Muscle layer of duodenum (tissue), 2 donors: ENCODE results near the gene RAPSN.
A peak's percentile ranks its signal among the peaks of the same experiment; 100 is the strongest.

ENCODE experiments used
- H3K27ac ChIP-seq: one replicate; pipeline ENCODE4 v1.7.0; 2013; ENCODE audit warnings: mild to moderate bottlenecking, low read length
- H3K27me3 ChIP-seq: one replicate; pipeline ENCODE4 v1.7.0; 2013; ENCODE audit warnings: low read depth, mild to moderate bottlenecking, control low read depth, low read length
- H3K36me3 ChIP-seq, 2 donors: one replicate each; pipeline ENCODE4 v1.7.0; 2013; ENCODE audit warnings: low read length in 2 of 2, control low read depth in 1 of 2, mild to moderate bottlenecking in 1 of 2; ENCODE audit not compliant: insufficient read depth in 2 of 2, control insufficient read depth in 1 of 2
- H3K4me1 ChIP-seq, 2 donors: one replicate each; pipeline ENCODE4 v1.7.0; 2013; ENCODE audit warnings: low read length in 2 of 2, mild to moderate bottlenecking in 2 of 2, control low read depth in 1 of 2, moderate library complexity in 1 of 2; ENCODE audit not compliant: insufficient read depth in 2 of 2, control insufficient read depth in 1 of 2
- H3K4me3 ChIP-seq, 2 donors: one replicate each; pipeline ENCODE4 v1.7.0; 2013; ENCODE audit warnings: low read length in 2 of 2, low read depth in 1 of 2, mild to moderate bottlenecking in 1 of 2
- H3K9me3 ChIP-seq, 2 donors: one replicate each; pipeline ENCODE4 v1.7.0; 2013; ENCODE audit warnings: low read length in 2 of 2, control low read depth in 1 of 2, mild to moderate bottlenecking in 1 of 2; ENCODE audit not compliant: control insufficient read depth in 1 of 2
- donor health status: healthy.

Gene RAPSN

DNA sequence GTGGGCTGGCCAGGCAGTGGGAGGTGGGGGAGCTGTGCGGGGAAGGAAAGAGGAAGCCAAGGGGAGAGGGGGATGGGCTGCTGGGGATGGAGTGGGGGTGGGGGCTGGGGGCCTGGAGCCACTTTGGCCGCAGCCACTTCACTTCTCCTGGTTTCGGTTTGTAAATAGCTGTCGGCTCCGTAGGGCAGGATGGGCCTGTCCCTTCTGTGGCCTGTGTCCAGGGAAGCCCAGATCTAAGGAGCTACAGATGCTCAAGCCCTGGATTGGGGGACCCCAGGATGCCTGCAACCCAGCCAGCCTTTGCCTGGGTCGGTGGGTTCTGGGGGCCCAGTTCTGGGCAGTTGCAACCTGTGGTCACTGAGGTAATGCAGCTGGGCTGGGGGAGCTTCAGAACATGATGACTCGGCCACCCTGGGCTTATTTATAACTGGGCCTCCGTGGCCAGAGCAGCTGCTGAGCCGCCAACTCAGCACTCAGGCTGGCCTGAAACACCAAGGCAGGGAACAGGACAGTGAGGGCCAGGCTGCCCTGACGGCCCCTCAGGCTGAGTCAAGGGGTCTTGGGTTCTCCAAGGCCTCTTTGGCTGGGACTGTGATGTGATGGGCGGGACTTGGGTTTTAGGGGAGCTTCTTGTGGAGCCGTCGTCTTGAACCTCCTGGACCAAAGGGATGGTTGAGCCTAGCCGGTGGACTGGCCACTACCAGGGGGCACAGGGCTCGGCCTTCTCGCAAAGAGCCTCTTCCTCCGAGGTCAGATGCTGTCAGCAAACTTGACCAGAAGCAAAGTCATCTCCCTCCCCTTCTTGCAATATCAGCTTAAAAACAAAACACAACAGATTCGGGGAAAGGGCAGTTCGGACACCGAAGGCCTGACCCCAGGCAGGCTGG lies 55.5 kb downstream of the RAPSN start:
- no peak overlapping the region for H3K4me3 ChIP-seq

DNA sequence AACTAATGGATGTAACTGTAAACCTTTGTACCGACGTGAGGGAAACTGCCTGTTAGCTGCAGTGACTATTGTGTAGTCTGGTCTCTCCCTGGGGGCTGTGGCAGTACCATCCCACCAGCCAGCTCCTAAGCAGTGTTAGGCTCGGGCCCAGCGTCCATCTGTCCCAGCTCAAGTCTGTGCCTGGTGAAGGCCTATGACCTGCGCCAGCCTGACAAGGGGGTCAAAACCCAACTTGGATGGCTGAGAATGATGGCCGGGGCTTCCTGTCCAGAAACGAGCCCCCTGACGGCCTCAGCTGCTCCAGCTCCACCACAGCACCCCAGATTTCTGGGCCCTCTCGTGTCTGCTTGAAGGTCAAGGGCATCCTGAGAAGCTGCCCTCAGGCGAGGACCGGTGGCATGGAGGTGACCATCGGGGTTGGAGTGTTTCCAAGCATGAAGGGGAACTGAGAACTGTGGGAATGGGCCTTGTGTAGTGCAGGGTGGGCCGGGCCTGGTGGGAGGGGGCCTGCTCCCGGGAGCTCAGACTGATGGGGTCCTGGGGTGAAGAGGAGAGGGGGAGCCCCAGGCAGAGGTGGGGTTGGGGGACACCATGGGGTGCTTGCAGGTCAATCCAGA lies 56.3 kb downstream of the RAPSN start:
- H3K4me3 ChIP-seq = no peak overlapping the region
- no peaks in the 10 kb centered on the region for H3K27me3 ChIP-seq
- no peaks in the 10 kb centered on the region for H3K9me3 ChIP-seq
- H3K36me3 ChIP-seq = no peaks in the 10 kb centered on the region
- H3K27ac ChIP-seq = no peak overlapping the region
- H3K4me1 ChIP-seq = peaks cover 0 to 7% of the 10 kb centered on the region in 2 donors

More for the DNA sequence above, 55.5 kb downstream of the RAPSN start:
- Histone ChIP-seq H3K36me3 (no peaks in the 10 kb centered on the region), H3K27ac (peak overlapping the region; percentile 71), H3K27me3 (no peaks in the 10 kb centered on the region), H3K9me3 (no peaks in the 10 kb centered on the region), H3K4me1 (peaks cover 0 to 7% of the 10 kb centered on the region in 2 donors)

DNA sequence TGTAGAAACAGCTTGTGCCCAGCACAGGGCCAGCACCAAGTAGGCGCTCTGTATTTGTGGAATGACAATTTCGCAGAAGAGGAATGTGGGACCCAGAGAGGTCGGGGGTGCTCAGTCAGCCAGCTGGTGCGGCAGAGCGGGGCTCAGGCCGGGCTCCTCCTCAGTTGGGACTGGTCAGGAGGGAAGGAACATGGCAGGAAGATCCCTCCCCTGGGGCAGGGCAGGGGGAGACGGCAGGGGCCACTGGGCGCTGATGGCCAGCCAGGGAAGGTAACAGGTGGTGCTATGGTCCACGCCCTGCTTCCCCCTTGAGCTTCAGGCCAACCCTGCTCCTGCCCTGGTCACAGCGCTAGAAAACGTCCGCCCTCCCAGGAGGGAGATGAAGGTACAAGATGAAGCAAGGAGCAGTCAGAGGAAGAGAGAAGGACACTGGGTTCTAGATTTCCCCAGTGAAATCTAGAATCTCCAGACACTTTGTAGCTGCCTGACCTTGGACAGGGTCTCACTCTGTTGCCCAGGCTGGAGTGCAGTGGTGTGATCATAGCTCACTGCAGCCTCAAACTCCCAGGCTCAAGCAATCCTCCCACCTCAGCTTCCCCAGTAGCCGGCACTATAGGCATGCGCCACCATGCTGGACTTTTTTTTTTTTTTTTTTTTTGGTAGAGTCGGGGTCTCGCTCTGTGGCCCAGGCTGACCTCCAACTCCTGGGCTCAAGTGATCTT lies 57.1 kb downstream of the RAPSN start:
- H3K27ac ChIP-seq = peak overlapping the region; percentile 51
- H3K27me3 ChIP-seq = no peaks in the 10 kb centered on the region
- no peak overlapping the region for H3K4me3 ChIP-seq
- H3K9me3 ChIP-seq = no peaks in the 10 kb centered on the region
- H3K4me1 ChIP-seq = peaks cover 0 to 7% of the 10 kb centered on the region in 2 donors
- H3K36me3 ChIP-seq = no peaks in the 10 kb centered on the region

DNA sequence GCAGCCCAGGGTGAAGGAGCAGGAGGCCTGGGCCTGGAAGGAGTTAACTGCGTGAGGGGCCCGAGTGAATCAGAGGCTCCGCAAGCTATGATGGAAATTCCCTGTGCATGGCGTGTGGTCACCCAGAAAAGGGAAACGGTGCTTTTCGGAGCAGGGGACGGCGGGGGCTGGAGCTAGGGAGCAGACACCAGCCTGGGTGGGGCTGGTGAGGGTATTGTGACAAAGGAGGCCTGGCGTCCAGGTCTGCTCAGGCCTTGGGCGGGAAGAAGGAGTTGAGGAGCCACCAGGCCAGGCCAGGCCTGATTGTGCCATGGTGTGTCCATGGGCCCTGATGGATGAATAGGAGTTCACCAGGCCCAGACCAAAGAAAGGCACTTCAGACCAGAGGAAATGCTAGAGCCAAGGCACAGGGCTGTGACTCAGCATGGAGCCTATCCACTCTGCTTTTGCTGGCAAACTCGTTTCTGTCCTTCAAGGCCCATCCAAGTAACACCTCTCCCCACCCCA lies 57.8 kb downstream of the RAPSN start:
- Histone ChIP-seq H3K27me3 (no peaks in the 10 kb centered on the region), H3K4me3 (no peak overlapping the region), H3K27ac (peak overlapping the region; percentile 63), H3K9me3 (no peaks in the 10 kb centered on the region), H3K36me3 (no peaks in the 10 kb centered on the region), H3K4me1 (peaks cover 0 to 7% of the 10 kb centered on the region in 2 donors)

DNA sequence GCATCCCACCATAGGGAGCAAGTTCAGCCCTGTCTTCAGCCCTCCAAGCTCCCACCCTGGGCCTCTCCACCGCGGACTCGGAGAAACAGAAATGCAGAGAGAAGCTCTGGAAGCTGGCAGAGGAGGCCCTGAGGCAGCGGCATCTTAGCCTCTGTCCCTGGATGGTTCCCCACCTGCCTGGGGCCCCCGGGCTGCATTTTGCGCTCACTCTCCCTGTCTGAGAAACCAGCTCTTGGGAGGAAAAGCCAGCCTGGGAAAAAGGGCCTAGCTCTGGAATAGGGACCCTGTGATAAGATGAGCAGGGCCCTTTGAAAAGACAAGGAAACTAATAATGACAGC lies 58.5 kb downstream of the RAPSN start:
- no peaks in the 10 kb centered on the region for H3K27me3 ChIP-seq
- peak overlapping the region; percentile 63 for H3K27ac ChIP-seq
- no peaks in the 10 kb centered on the region for H3K36me3 ChIP-seq
- no peaks in the 10 kb centered on the region for H3K9me3 ChIP-seq
- no peak overlapping the region for H3K4me3 ChIP-seq
- peaks cover 0 to 7% of the 10 kb centered on the region in 2 donors for H3K4me1 ChIP-seq

DNA sequence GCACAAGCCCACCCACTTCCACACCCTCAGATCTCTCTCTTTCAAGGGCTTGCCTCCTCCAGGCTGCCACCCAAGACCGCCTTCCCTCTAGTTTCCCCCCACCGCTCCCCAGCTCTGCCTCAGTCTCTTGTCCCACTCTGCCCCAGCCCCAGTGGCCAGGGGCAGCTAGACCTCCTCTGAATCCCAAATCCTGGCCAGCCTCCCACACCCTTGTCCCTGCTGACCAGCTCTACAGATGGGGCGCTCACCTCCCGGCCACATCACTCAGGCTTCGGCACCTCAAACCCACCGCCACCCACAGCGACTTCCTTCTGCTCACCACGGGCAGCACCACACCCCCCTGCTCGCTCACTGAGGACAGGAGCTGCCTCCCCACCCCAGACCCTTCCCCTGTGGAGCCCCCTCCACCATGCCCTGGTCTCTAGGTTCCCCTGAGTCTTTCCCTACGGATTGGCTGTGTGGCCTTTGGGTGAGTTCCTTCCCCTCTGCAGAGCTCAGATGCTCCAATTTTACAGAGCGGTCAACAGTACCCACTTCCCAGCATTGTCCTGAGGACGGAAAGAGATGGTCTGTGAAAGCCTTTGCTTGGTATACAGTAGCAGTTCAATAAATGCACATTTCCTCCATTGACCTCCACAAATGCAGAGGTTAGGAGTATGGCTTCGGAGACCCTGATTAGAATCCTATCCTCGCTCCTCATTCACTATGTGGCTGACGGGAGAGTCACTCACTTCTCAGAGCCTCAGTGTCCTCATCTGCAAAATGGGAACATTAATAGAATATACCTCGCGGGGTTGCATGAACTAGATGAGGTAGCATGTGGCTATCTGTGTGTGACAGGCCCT lies 59.1 kb downstream of the RAPSN start:
- Histone ChIP-seq H3K27me3 (no peaks in the 10 kb centered on the region), H3K4me1 (peaks cover 0 to 7% of the 10 kb centered on the region in 2 donors), H3K9me3 (no peaks in the 10 kb centered on the region), H3K27ac (no peak overlapping the region), H3K4me3 (no peak overlapping the region), H3K36me3 (no peaks in the 10 kb centered on the region)

DNA sequence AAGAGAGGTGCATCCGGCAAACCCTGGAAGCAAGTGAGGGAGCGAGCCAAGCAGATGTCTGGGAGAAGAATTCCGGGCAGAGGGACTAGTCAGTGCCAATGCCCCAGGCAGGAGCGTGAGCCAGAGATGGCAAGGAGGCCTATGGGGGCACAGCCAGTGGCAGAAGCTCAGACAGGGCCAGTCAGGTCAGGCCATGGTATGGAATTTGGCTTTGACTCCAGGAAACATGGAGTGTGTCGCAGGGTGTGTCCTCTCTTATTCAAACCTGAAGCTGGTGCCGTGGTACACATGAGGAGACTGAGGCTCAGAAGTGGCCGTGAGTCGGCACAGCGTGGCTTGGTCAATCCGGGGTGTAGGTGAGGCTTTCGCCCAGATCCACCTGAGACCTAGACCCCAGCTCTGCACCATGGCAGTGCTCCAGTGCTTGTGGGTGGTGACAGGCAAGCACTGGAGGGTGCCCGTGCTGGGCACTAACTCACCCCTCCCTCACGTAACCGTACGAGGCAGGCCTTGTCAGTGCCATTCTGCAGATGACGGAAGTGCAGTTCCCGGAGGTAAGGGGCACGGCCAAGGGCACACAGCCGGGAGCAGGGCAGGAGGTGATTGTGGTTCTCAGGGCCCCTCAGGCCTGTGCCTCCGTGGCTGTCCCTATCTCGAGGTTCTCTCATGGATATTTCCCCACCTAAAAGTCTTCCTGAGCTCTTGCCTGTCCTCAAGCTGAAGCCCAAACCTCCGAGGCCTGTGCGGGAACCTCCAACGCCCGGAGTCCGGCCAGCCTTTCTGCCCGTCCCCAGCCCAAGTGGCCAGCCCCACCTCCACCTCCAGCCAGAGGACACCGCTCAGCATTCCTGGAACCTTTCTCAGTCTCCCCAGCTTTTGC lies 60.0 kb downstream of the RAPSN start:
- Histone ChIP-seq H3K4me1 (peaks cover 0 to 6% of the 10 kb centered on the region in 2 donors), H3K27me3 (no peaks in the 10 kb centered on the region), H3K4me3 (no peak overlapping the region), H3K27ac (no peak overlapping the region), H3K36me3 (no peaks in the 10 kb centered on the region), H3K9me3 (no peaks in the 10 kb centered on the region)

DNA sequence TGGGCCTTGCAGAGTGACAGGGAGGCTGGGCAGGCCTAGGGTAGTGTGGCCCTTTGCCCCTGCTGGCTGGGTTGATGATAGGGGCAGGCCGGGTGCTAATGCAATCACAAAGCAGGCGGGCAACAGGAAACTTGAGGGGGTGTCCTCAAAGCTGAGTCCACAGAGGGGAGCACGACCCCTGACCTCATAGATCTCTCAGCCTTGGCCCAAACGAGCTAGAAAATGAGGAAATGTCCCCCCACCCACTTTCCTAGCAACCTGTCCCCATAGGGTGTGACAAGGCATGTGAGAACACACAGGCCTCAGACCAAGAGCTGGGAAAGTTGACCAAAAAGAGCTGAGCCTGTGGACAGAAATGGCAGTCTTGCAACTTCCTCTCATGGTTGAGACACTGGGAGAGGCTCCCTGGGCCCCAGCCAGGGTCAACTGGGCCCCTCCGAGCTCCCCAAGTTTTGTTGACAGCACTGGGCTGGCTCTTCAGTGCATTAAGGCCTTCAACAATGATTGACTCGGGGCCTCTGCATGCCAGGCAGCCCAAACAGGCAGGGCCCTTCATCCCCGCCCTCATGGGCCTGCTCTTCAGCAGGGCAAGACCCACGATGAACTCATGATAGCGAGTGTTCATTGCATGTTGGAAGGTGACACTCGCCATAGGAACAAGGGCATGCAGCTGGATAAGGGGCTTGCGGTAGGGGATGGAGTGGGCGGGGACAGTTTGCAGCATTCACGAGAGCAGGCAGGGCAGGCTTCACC lies 60.8 kb downstream of the RAPSN start:
- Histone ChIP-seq H3K27ac (no peak overlapping the region), H3K4me1 (no peaks in the 10 kb centered on the region), H3K9me3 (no peaks in the 10 kb centered on the region), H3K4me3 (no peak overlapping the region), H3K36me3 (no peaks in the 10 kb centered on the region), H3K27me3 (no peaks in the 10 kb centered on the region)
